Stimulated activated CD4-positive, alpha-beta T cell treated with anti-CD3 and anti-CD28 coated beads, Interleukin-2, amount 100 ng/mL, for 4 hours (primary cell): ENCODE measurements around the gene COMMD1.
"Not testable (repeated sequence)": the region's sequence is repeated elsewhere in the genome, so short reads cannot be mapped to it uniquely, and the experiment has no call there.

Experiments
- DNase-seq: peaks from one replicate; pipeline ENCODE4 v3.0.0-alpha.2; 2020; ENCODE audit warnings: low read depth

COMMD1 gene

DNA sequence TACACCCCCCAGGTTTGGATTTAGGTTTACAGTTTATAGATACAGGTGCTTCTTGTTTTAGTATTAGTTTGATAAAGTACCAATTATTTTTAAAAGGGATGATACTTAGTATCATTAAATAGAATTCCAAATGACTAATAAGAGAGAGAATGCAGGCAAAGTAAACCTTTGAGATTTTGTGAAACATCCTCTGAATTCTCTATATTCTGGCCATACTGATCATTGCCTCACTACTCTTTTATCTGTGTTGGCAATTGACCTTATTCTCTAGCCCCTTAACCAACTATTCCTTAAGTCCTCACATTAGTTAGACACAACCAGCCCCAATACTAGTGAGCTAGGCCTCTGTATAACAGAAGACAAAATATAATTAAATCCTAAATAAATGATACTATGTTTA lies 125.4 kb downstream of the COMMD1 start:
- no peak for DNase-seq

DNA sequence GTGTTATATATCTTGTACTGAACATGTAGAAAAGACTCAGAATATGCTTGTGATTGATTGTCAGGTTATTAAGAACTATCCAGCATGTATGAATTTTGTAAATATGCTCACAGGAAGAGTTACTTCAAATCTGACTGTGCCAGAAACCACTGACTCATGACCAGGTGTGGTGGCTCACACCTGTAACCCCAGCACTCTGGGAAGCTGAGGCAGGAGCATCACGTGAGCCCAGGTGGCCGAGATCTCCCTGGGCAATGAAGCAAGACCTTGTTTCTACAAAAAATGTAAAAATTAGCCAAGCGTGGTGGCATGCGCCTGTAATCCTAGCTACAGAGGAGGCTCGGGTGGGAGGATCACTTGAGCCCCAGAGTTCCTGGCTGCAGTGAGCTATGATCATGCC lies 126.6 kb downstream of the COMMD1 start:
- no peak for DNase-seq

DNA sequence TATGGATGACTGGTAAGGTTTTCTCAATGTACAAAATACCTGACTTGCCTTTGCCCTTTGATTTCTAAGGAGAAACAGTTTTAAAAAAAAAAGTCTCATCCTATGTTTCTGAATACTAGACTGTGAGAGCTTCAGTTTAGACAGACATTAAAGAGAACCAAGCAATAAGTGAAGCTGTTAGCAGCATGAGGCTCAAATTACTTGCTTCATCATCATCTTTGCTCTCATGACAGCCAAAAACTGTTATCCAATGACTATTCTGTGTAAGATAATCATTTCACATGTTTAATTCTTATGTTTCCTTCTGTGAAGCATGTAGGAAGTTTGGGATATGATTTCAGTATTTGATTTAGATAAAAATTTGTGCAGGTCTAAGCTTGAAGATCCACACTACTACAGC lies 129.2 kb downstream of the COMMD1 start:
- DNase-seq, result no peak

DNA sequence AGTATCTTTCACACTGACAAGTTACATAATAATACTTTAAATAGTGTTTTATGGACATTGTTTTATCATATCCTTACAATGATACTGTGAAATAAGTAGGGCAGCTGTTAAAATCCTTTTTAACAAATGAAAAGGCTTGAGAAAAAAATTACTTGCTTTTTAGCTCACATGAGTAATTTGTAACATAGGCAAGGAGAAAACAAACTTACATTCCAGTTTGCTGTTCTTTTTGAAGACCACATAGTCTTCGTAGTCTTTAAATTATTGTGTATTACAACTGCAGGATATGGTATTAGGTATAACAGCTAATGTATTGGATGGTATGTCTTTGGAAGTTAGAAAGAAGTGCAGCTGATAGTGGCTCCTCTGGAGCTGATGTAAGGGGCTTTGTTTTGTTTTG lies 130.8 kb downstream of the COMMD1 start:
- no peak for DNase-seq

DNA sequence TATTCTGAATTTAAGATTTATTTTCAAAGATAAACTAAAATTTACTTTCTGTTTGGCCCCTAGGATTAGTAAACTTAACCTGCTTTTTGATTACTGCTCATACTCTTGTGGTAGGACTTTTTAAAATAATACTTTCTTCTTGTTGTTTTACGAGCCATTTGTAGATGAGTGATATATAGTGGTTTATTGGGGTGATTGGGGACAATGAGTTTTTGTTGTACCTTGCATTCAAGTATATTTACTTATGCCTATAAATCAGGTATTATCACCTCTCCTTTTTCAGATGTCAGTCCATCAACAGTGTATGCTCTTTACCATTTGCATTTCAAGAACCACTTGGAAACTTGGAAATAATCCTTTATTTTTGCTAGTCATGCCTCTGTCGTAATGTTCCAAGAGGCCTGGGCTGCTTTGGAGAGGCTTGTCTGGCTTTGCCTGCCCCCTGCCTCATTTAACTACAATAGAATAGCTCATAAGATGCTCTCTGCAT lies 131.3 kb downstream of the COMMD1 start:
- DNase-seq, result no peak

DNA sequence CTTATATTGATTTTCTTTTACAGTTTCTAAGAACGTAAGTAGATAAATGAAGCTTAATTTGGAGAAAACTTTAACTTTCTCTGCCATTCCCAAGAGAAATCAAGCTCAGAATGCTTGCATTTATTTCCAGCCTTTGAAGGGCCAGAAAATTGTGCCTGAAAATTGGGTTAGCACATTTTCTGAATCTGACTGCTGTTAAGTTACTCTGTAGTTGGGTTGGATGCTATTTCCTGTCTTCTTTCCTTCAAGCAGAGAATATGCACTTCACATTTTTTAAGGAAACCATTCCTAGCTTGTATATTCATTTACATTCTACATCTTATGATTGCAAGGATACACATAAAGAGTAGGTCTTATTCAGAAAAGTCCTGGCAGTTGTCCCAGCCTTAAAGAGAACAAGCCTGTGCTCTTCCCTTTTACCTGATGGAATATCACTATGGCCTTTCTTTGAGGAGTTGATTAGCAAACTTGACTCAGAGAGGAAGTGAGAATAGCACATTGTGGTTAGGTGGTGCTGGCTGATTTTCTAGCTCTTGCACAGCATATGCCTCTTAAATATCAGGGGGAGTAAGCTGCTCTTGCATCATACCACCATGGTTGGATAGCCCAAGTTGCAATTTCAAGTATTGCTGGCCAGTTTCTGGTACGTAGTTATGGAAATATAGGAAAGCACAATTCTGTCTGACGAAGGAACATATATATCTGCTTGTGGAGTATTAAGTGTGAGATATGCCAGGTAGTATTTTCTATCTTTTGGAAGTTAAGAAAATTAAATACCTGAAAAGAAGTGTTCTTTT lies 133.7 kb downstream of the COMMD1 start:
- DNase-seq, result no peak

DNA sequence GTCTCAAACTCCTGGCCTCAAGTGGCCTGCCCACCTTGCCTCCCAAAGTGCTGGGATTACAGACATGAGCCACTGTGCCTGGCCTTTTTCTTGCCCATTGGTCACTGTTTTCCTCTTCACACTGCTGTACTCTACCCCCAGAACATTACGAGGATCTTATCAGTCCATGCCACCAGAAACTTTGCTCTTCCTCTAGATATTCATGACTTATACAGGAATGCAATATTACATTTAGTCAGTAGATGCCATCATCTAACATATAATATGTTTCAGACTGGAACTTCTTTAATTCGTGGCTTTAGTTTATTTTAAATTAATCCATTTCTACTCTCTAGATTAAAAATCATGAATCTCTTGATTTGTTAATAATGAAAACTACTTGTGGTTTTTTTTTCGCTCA lies 135.5 kb downstream of the COMMD1 start:
- DNase-seq, result no peak

DNA sequence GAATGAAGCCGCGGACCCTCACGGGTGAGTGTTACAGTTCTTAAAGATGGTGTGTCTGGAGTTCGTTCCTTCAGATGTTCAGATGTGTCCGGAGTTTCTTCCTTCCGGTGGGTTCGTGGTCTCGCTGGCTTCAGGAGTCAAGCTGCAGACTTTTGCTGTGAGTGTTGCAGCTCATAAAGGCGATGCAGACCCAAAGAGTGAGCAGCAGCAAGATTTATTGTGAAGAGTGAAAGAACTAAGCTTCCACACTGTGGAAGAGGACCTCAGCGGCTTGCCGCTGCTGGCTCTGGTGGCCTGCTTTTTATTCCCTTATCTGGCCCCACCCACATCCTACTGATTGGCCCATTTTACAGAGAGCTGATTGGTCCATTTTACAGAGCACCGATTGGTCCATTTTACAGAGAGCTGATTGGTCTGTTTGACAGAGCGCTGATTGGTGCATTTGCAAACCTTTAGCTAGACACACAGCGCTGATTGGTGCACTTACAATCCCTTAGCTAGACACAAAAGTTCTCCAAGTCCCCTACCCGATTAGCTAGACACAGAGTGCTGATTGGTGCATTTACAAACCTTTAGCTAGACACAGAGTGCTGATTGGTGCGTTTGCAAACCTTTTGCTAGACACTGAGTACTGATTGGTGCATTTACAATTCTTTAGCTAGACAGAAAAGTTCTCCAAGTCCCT lies 136.4 kb downstream of the COMMD1 start:
- not testable (repeated sequence) for DNase-seq

DNA sequence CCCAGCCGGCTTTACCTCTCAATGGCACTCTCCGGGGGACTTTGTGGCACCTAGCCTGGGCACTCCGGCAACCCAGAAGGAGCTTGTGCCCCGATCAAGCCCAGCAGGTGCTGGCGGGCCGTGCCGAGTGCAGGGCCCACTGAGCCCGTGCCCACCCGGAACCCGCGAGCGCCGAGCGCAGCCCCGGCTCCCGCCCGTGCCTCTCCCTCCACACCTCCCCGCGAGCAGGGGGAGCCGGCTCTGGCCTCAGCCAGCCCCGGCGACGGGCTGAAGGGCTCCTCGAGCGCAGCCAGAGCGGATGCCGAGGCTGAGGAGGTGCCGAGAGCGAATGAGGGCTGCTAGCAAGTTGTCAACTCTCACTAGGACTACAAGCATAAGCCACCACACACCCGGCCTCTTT lies 136.9 kb downstream of the COMMD1 start:
- DNase-seq, result no peak

DNA sequence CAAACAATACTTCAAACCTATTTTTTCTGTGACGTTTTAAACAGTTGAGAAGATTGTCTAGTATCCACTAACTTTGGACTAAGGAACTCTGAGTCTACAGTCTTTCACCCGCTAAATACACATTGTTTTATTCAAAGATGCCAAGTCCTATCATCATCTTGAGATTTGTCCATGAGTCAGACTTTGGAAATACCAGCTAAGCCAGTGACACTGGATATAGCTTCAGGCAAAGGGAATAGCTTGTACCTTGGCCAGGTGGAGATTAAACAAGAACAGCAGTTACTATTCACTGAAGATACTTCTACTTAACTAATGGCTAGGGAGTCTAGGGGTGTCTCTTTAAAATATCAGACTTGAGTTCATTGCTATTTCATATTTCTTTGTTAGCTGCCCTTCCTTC lies 137.5 kb downstream of the COMMD1 start:
- no peak for DNase-seq

DNA sequence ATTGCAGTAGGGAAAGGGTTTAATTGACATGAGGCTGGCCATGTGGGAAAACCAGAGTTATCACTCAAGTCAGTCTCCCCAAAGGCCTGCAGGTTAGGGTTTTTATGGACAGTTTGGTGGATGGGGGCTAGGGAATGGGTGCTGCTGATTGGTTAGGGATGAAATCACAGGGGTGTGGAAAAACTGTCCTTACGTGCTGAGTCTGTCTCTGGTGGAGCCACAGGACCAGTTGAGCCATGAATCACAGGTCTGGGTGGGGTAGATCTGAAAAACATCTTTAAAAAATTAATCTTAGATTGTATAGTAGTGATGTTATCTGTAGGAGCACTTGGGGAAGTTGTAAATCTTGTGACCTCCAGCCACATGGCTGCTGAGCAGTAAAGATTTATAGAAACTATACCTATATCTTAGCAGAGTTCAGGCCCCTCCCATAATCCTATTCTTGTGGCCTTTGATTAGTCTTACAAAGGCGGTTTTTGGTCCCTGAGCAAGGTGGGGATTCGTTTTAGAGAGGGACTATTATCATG lies 139.6 kb downstream of the COMMD1 start:
- DNase-seq, result no peak

DNA sequence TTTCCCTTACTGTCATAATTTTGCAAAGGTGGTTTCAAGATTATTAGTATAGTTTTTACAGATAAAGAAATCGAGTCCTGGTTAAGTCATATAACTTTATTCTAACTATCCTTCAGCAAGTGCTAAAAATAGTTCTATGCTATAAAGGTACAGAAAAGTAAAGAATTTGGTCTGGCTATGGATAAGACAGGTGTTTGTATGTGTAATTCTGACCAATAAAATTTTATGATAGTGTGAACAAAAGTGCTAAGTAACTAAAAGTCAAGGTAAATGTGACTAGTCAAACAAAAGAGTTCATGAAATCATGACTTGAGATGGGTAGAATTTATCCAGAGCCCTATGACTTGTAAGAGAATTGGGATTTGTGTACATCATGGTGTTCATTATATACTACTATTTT lies 140.7 kb downstream of the COMMD1 start:
- DNase-seq, result no peak

DNA sequence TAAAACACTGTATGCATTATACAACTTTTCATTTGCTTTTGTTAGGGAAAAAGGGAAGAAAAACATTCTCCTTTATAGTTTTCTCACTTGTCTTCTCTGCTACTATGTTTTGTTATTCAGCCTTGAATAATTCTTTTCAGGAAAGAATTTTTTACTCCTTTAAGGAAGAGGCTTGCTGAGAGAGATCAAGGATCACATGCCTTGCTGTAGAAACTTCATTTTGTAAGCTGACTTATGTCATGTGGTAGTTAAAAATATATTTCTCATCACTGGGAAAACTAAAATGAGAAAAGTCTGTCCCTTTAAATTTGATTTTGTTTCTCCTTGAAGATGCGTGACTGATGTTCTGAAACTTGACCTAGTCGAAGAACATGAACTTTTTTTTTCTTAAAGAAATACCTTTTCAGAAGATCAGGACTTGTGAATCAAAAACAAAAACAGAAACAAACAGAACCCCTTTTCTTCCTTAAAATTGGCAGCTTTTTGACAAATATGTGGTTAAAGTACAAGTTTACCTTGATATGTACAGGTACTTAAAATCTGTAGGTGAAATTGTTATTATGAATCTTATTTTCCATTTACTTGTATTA lies 145.1 kb downstream of the COMMD1 start:
- DNase-seq, result no peak

DNA sequence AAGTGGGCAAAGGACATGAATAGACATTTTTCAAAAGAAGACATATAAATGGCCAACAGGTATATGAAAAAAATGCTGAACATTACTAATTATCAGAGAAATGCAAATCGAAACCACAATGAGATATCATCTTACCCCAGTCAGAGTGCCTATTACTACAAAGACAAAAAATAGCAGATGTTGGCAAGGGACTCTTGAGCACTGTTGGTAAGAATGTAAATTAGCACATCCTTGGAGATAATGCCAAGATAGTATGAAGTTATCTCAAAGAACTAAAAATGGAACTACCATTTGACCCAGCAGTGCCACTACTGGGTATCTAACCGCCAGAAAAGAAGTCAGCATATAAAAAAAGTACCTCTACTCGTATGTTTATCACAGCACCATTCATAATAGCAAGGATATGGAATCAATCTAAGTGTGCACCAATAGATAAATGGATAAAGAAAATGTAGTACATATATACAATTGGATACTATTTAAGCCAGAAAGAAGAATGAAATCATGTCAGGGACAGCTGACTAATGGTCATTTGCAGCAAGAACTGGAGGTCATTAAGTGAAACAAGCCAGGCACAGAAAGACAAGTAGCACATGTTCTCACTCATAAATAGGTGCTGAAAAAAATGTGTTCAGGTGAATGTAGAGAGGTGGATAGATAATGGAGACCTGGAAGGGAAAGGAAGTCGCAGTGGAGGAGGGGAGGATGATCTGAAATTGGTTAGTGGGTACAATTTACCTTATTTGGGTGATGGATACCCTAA lies 148.7 kb downstream of the COMMD1 start:
- DNase-seq, result no peak

DNA sequence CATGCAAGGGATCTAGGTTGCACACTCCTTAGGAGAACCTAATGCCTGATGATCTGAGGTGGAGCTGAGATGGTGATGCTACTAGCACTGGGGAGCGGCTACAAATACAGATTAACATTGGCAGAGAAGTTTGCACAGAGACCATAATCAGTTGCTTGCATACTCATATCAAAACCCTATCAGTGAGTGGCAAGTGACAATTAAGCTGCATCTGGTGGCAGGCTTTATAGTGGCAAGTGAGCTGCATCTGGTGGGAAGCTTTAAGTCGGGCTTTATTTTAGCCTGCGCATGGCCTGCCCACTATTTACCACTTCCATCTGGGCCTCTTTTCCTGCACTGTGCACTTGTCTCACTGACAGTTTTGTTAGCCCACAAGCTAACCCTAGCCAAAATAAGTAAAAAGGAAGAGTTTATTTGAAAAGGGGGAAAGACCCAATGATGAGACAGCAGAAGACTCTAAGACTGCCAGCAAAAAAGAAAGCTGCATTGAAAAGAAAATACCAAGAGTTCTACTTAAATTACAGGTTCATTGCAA lies 149.5 kb downstream of the COMMD1 start:
- DNase-seq, result no peak

DNA sequence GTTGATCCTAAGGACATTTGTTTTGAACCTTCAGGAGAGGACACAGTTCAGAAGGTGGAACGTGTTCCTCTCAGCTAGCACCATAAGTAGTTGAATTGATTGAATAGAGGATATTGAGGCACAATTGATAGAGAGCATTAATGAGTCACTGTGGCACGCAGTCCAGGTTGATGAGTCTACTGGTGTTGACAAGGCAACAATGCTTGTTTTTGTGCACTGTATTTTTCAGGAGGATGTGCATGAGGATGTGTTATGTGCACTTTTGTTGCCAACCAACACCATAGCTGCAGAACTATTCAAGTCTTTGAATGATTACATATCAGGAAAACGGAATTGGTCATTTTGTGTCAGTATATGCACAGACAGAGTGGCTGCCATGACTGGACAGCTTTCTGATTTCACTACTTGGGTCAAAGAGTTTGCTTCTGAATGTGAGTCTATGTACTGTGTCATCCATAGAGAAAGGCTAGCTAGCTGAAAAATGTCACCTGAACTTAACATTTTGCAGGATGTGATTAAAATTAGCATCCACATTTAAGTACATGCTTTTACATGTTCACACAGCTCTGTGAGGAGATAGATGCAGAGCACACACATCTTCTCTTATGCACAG lies 150.4 kb downstream of the COMMD1 start:
- DNase-seq, result no peak

DNA sequence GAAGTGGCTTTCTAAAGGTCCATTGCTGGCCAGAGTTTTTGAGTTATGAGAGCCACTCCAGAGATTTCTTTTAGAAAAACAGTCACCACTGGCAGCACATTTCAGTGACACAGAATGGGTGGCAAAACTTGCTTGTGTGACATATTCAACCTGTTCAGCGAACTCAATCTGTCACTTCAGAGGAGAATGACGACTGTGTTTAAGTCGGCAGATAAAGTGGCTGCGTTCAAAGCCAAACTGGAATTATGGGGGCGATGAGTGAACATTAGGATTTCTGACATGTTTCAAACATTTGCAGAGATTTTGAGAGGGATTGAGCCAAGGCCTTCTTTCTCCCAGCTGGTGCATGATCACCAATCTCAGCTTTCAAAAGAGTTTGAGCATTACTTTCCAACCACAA lies 150.9 kb downstream of the COMMD1 start:
- DNase-seq, result no peak

DNA sequence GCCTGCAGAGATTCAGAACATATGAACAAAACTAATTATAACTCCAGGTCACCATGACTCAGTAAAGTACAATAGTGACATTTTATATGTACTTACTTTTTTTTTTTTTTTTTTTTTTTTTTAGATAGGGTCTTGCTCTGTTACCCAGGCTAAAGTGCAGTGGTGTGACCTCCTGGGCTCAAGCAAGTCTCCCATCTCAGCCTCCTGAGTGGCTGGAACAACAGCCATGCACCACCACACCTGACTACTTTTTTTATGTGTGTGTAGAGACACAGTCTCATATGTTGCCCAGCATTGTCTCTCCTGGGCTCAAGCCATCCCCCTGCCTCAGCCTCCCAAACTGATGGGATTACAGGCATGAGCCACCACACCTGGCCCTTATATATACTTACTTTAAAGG lies 159.8 kb downstream of the COMMD1 start:
- DNase-seq, result no peak

DNA sequence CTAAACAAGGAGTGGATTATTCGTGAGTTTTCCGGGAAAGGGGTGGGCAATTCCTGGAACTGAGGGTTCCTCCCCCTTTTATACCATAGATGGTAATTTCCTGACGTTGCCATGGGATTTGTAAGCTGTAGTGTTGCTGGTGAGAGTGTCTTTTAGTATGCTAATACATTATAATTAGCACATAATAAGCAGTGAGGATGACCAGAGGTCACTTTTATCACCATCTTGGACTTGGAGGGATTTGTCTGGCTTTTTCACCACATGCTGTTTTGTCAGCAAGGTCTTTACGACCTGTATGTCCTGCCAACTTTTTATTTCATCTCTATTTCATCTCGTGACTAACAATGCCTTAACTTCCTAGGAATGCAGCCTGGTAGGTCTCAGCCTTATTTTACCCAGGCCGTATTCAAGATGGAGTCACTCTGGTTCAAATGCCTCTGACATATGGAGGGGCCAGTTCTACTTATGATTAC lies 165.7 kb downstream of the COMMD1 start:
- DNase-seq, result no peak

DNA sequence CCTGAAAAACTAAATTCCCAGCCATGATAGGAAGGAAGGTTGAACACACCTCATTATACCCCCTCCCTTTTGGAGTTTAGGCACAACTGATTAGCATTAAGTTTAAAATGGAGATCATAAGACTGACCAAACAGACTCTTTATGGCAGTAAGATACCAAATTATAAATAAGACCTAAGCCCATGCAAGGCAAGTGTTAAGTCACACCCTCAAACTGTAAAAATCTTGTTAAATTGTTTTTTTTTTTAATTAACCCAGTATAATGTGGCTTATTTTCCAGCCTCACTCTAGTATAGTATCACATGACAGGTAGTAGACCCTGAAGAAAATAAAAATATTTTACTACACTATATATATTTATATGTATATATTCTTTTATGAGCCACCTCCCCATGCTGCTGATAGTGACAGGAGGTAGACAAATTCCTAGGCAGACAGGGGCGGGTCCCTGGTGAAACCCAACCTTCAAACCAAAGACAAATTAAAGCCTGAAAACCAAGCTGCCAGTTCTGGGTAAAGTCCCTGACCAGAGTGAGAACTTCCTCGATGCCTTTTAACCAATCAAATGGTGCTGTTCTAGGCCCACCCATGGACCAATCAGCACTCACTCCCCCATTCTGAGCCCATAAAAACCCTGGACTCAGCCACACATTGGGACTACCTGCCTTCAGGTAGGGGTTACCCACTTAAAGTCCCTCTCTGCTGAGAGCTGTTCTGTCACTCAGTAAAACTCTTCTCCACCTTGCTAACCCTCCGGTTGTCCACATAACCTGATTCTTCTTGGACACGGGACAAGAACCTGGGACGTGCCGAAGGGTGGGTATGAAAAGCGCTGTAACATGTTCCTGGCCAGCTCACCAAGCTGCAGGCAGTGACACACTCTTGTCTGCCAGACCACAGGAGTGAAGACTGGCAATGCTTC lies 166.5 kb downstream of the COMMD1 start:
- DNase-seq, result no peak
